ENCODE results near the gene EDEM3. TPM values are rescaled to one million over a fixed set of nuclear protein-coding genes. Genes with fewer than 3 reads are reported as not detected.
"Not testable (repeated sequence)": the region's sequence is repeated elsewhere in the genome, so short reads cannot be mapped to it uniquely, and the experiment has no call there.

EDEM3 gene
- total RNA-seq (2014; rRNA removed; shearing (Covaris generic)): 21.7 and 27.7 TPM in 2 replicates

- DNase-seq (ENCODE audit: low spot score): peak; percentile 99
Measured at GRCh38 chr1:184754476-184755225, at the start of gene EDEM3. TSS of gene EDEM3 (minus strand) at chr1:184754858. CDS start at chr1:184754646, 212 bp downstream.

GRCh38 chr1:184804220-184804619 is 49.6 kb upstream of the EDEM3 start:
- no peak for DNase-seq (ENCODE audit: low spot score)

GRCh38 chr1:184803180-184803492 is 48.5 kb upstream of the EDEM3 start:
- no peak for DNase-seq (ENCODE audit: low spot score)

GRCh38 chr1:184802354-184803179 is 47.9 kb upstream of the EDEM3 start:
- DNase-seq (ENCODE audit: low spot score): no peak

GRCh38 chr1:184801503-184801902 is 46.8 kb upstream of the EDEM3 start:
- DNase-seq (ENCODE audit: low spot score): no peak

GRCh38 chr1:184800876-184801275 is 46.2 kb upstream of the EDEM3 start:
- no peak for DNase-seq (ENCODE audit: low spot score)

- no peak for DNase-seq (ENCODE audit: low spot score)
Measured at GRCh38 chr1:184793967-184794366, 39.3 kb upstream of the EDEM3 start.

GRCh38 chr1:184792450-184792969 is 37.9 kb upstream of the EDEM3 start:
- DNase-seq (ENCODE audit: low spot score): peak; percentile 88

- no peak for DNase-seq (ENCODE audit: low spot score)
Measured at GRCh38 chr1:184791550-184791900, 36.9 kb upstream of the EDEM3 start.

- no peak for DNase-seq (ENCODE audit: low spot score)
Measured at GRCh38 chr1:184790642-184791549, 36.2 kb upstream of the EDEM3 start.

GRCh38 chr1:184789884-184790283 is 35.2 kb upstream of the EDEM3 start:
- DNase-seq (ENCODE audit: low spot score): no peak

- no peak for DNase-seq (ENCODE audit: low spot score)
Measured at GRCh38 chr1:184788970-184789369, 34.3 kb upstream of the EDEM3 start.

- no peak for DNase-seq (ENCODE audit: low spot score)
Measured at GRCh38 chr1:184785529-184785928, 30.9 kb upstream of the EDEM3 start.

- not testable (repeated sequence) for DNase-seq (ENCODE audit: low spot score)
Measured at GRCh38 chr1:184783723-184784122, 29.1 kb upstream of the EDEM3 start.

- DNase-seq (ENCODE audit: low spot score): no peak
Measured at GRCh38 chr1:184781941-184782340, 27.3 kb upstream of the EDEM3 start.

- no peak for DNase-seq (ENCODE audit: low spot score)
Measured at GRCh38 chr1:184775885-184776284, 21.2 kb upstream of the EDEM3 start.

GRCh38 chr1:184775329-184775728 is 20.7 kb upstream of the EDEM3 start:
- no peak for DNase-seq (ENCODE audit: low spot score)

- DNase-seq (ENCODE audit: low spot score): no peak
Measured at GRCh38 chr1:184773762-184774320, 19.2 kb upstream of the EDEM3 start.

- DNase-seq (ENCODE audit: low spot score): peak; percentile 36
Measured at GRCh38 chr1:184771190-184771691, 16.6 kb upstream of the EDEM3 start.

GRCh38 chr1:184770181-184770979 is 15.7 kb upstream of the EDEM3 start:
- DNase-seq (ENCODE audit: low spot score): no peak
